Kidney (tissue), 14 donors: ENCODE results near the gene HSPB8. TPM values are rescaled to one million over a fixed set of nuclear protein-coding genes. Genes with fewer than 3 reads are reported as not detected.

ENCODE experiments used
- DNase-seq, 5 donors: peaks; one replicate each; pipeline ENCODE4 v3.0.0-alpha.2; 2013 to 2020
- FAIRE-seq: peaks from 2 replicates; lab custom pipeline; 2012; peaks lifted over from hg19 to GRCh38; lab: Jason Lieb, UNC
- H3K27ac ChIP-seq, 2 donors: one replicate each; pipeline ENCODE4 v1.7.0; 2013; ENCODE audit warnings: low read depth in 2 of 2, low read length in 2 of 2, inconsistent platforms in 1 of 2
- H3K27me3 ChIP-seq: one replicate; pipeline ENCODE4 v1.7.1; 2013; ENCODE audit warnings: low read length, inconsistent platforms; ENCODE audit not compliant: control insufficient read depth, insufficient read depth
- H3K36me3 ChIP-seq, 3 donors: one replicate each; pipeline versions ENCODE4 v1.7.0 to v1.7.1; 2013; ENCODE audit warnings: low read length in 3 of 3, control low read depth in 1 of 3, inconsistent platforms in 1 of 3; ENCODE audit not compliant: insufficient read depth in 3 of 3, control insufficient read depth in 2 of 3
- H3K4me1 ChIP-seq, 3 donors: one replicate each; pipeline versions ENCODE4 v1.7.0 to v1.7.1; 2013; ENCODE audit warnings: low read length in 3 of 3, inconsistent platforms in 1 of 3, low read depth in 1 of 3; ENCODE audit not compliant: control insufficient read depth in 2 of 3, insufficient read depth in 2 of 3
- H3K4me3 ChIP-seq, 3 donors: one replicate each; pipeline versions ENCODE4 v1.7.0 to v1.8.1; 2013; ENCODE audit warnings: low read length in 3 of 3, control low read depth in 1 of 3, inconsistent platforms in 1 of 3
- H3K9ac ChIP-seq, 3 donors: one replicate each; pipeline versions ENCODE4 v1.7.0 to v1.7.1; 2013; ENCODE audit warnings: low read length in 3 of 3, control low read depth in 1 of 3, inconsistent platforms in 1 of 3
- H3K9me3 ChIP-seq, 3 donors: one replicate each; pipeline versions ENCODE4 v1.7.0 to v1.7.1; 2013; ENCODE audit warnings: low read length in 3 of 3, control low read depth in 1 of 3, inconsistent platforms in 1 of 3; ENCODE audit not compliant: control insufficient read depth in 2 of 3, insufficient read depth in 1 of 3
- CTCF ChIP-seq: IDR thresholded peaks from 3 replicates; pipeline ENCODE4 v1.5.1; 2012; ENCODE audit warnings: mild to moderate bottlenecking, moderate library complexity, borderline replicate concordance; ENCODE audit not compliant: insufficient read depth; ENCODE audit errors: extremely low read depth
- intact Hi-C: fragments of 100-400 bp; cut with DNase I; formaldehyde crosslinking; loops from one replicate; pipeline ENCODE4 v1.11.1; 2022
- polyA plus RNA-seq: library from polyadenylated mRNA; stranded (reverse); fragments of 350-450 nt; fragmentation: Illumina TruSeq; extraction: RNeasy Lipid Tissue Mini Kit (QIAGEN cat#74804); gene quantifications from one replicate; pipeline ENCODE4 v1.2.3, GENCODE V29; 2014; ENCODE audit warnings: low read depth, low replicate concordance; ENCODE audit not compliant: insufficient read depth
- total RNA-seq: library from RNA; stranded (reverse); fragmentation: NEBNext Ultra II Directional; extraction: Animal tissue kit (Norgen Biotek cat#: 25700); gene quantifications from one replicate; pipeline ENCODE4 v1.2.1, GENCODE V29; 2021
- donor health status: control.
- donor health status: control.
- donor health status: control.
- donor health status: control.
- donor health status: control.
- donor health status: DM: yes; HTN: yes; CAD: no.
- donor health status: Normal renal cell carcinoma (clear cell type).

Gene HSPB8
- total and polyA plus RNA-seq, 2 donors from 2014 or later, result 67.2 to 81.3 TPM

- no peak overlapping the region for H3K27ac ChIP-seq
- intact Hi-C loops, result no loop called here
- FAIRE-seq, result no peak
These were observed 62.3 kb downstream of the HSPB8 start for GRCh38 chr12:119241049-119241448.

GRCh38 chr12:119241580-119242169 lies 62.9 kb downstream of the HSPB8 start:
- Histone ChIP-seq H3K9ac (no peak overlapping the region), H3K9me3 (no peaks in the 10 kb centered on the region), H3K27me3 (no peaks in the 10 kb centered on the region), H3K4me3 (no peak overlapping the region), H3K36me3 (no peaks in the 10 kb centered on the region), H3K4me1 (no peaks in the 10 kb centered on the region), H3K27ac (no peak overlapping the region)
- intact Hi-C loops, result no loop called here
- DNase-seq (no peak), FAIRE-seq (no peak)
- no peak for TF ChIP-seq CTCF

More at GRCh38 chr12:119241049-119241448, 62.3 kb downstream of the HSPB8 start:
- H3K9me3 ChIP-seq, result no peaks in the 10 kb centered on the region
- no peaks in the 10 kb centered on the region for H3K27me3 ChIP-seq
- H3K36me3 ChIP-seq, result no peaks in the 10 kb centered on the region
- H3K4me3 ChIP-seq, result no peak overlapping the region
- TF ChIP-seq CTCF, result no peak
- no peak overlapping the region for H3K9ac ChIP-seq
- DNase-seq, result no peak
- H3K4me1 ChIP-seq, result no peaks in the 10 kb centered on the region

Other genes starting within 250 kb of the HSPB8 start
- gene SRRM4, start 197.4 kb upstream of the HSPB8 start, total RNA-seq, result 0.06 TPM
- gene SRRM4, start 197.4 kb upstream of the HSPB8 start, polyA plus RNA-seq, result 0.17 TPM
- gene CCDC60, start 155.8 kb downstream of the HSPB8 start, total RNA-seq, result not detected
- not detected for gene CCDC60, start 155.8 kb downstream of the HSPB8 start, polyA plus RNA-seq